Keratinocyte (primary cell): ENCODE measurements around the gene ARL17A.
"Not testable (repeated sequence)": the region's sequence is repeated elsewhere in the genome, so short reads cannot be mapped to it uniquely, and the experiment has no call there.

Experiments used
- EZH2 ChIP-seq: IDR thresholded peaks from one replicate; pipeline ENCODE4 v1.6.1; 2012; ENCODE audit warnings: inconsistent platforms, mild to moderate bottlenecking, low read length, moderate library complexity
- TF ChIP-seq, protein P1 (sequence below), 3 experiments: IDR thresholded peaks in 1 of 3; conservative IDR thresholded peaks in 1 of 3; optimal IDR thresholded peaks in 1 of 3; 2 replicates in 2 of 3; 3 replicates in 1 of 3; pipeline versions ENCODE3 to v1.5.1; 2011; ENCODE audit warnings: low read length in 3 of 3, mild to moderate bottlenecking in 3 of 3, moderate library complexity in 2 of 3, control low read depth in 1 of 3, inconsistent platforms in 1 of 3; ENCODE audit not compliant: insufficient read depth in 2 of 3; ENCODE audit errors: extremely low read depth in 1 of 3

DNA sequence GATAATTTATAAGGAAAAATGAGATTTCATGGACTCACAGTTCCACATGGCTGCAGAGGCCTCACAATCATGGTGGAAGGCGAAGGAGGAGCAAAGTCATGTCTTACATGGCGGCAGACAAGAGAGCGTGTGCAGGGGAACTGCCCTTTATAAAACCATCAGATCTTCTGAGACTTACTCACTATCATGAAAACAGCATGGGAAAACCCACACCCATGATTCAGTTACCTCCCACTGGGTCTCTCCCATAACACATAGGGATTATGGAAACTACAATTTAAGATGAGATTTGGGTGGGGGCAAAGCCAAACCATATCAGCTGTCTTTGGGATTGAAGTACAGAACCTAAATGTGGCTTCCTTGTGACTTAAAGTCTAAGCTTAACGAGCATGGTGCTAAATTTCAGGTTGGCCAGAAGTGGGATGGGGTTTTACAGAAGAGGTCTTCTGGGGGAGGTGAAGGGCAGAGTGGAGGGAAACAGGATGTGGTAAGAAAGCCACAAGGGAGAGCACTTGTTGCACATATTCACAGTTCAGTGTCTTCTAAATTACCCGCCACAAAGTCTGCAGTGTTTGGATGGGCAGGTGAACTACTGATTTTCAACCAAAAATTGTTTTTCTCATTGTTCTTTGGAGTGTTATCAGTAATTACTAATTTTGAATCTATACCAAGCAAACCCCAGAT lies 49.4 kb upstream of the ARL17A start:
- TF ChIP-seq, protein P1, sequence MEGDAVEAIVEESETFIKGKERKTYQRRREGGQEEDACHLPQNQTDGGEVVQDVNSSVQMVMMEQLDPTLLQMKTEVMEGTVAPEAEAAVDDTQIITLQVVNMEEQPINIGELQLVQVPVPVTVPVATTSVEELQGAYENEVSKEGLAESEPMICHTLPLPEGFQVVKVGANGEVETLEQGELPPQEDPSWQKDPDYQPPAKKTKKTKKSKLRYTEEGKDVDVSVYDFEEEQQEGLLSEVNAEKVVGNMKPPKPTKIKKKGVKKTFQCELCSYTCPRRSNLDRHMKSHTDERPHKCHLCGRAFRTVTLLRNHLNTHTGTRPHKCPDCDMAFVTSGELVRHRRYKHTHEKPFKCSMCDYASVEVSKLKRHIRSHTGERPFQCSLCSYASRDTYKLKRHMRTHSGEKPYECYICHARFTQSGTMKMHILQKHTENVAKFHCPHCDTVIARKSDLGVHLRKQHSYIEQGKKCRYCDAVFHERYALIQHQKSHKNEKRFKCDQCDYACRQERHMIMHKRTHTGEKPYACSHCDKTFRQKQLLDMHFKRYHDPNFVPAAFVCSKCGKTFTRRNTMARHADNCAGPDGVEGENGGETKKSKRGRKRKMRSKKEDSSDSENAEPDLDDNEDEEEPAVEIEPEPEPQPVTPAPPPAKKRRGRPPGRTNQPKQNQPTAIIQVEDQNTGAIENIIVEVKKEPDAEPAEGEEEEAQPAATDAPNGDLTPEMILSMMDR (optimal IDR thresholded peaks at IDR 0.05 in 1 of 3, IDR thresholded peaks at IDR 0.05 in 1 of 3, conservative IDR thresholded peaks at IDR 0.05 in 1 of 3; ENCODE audit: extremely low read depth in 1 of 3, insufficient read depth in 2 of 3, low read length in 3 of 3) = not testable (repeated sequence)
- not testable (repeated sequence) for TF ChIP-seq EZH2
